ENCODE results near the gene SDS.
A peak's percentile ranks its signal among the peaks of the same experiment; 100 is the strongest.

The SDS gene

GRCh38 chr12:113445544-113446171, 42.0 kb upstream of the SDS start:
- no peak for TF ChIP-seq ZNF565 (CRISPR knock-in tag; conservative IDR thresholded peaks at IDR 0.05; ENCODE audit: low read depth)
- no peak for TF ChIP-seq ARNTL (CRISPR knock-in tag; IDR thresholded peaks at IDR 0.05; ENCODE audit: borderline replicate concordance, low read depth)
- TF ChIP-seq CSRNP3 (CRISPR knock-in tag; IDR thresholded peaks at IDR 0.05), result no peak
- no peak for TF ChIP-seq PPARA (CRISPR knock-in tag; IDR thresholded peaks at IDR 0.05; ENCODE audit: borderline replicate concordance)
- no peak for TF ChIP-seq OSR1 (CRISPR knock-in tag; IDR thresholded peaks at IDR 0.05)
- TF ChIP-seq PATZ1 (CRISPR knock-in tag; IDR thresholded peaks at IDR 0.05; ENCODE audit: borderline replicate concordance), result no peak
- TF ChIP-seq TSHZ2 (CRISPR knock-in tag; IDR thresholded peaks at IDR 0.05), result no peak
- TF ChIP-seq BACH2 (CRISPR knock-in tag; IDR thresholded peaks at IDR 0.05; ENCODE audit: borderline replicate concordance), result no peak
- no peak for TF ChIP-seq ZFP30 (CRISPR knock-in tag; IDR thresholded peaks at IDR 0.05)
- no peak for TF ChIP-seq SNAI2 (CRISPR knock-in tag; IDR thresholded peaks at IDR 0.05)
- no peak for TF ChIP-seq CSDC2 (CRISPR knock-in tag; IDR thresholded peaks at IDR 0.05)
- no peak for TF ChIP-seq ESRRG (CRISPR knock-in tag; IDR thresholded peaks at IDR 0.05)

GRCh38 chr12:113443030-113443539, 39.4 kb upstream of the SDS start:
- TF ChIP-seq TOX (CRISPR knock-in tag; IDR thresholded peaks at IDR 0.05; ENCODE audit: borderline replicate concordance) (no peak), ZNF8 (CRISPR knock-in tag; IDR thresholded peaks at IDR 0.05) (no peak), GLIS3 (CRISPR knock-in tag; IDR thresholded peaks at IDR 0.05) (no peak), TCF4 (CRISPR knock-in tag; IDR thresholded peaks at IDR 0.05; ENCODE audit: borderline replicate concordance) (no peak), POU6F1 (CRISPR knock-in tag; IDR thresholded peaks at IDR 0.05; ENCODE audit: borderline replicate concordance, low read depth) (no peak), OSR1 (CRISPR knock-in tag; IDR thresholded peaks at IDR 0.05) (no peak), ZNF565 (CRISPR knock-in tag; conservative IDR thresholded peaks at IDR 0.05; ENCODE audit: low read depth) (no peak), CSRNP3 (CRISPR knock-in tag; IDR thresholded peaks at IDR 0.05) (no peak), PPARA (CRISPR knock-in tag; IDR thresholded peaks at IDR 0.05; ENCODE audit: borderline replicate concordance) (no peak), TSHZ2 (CRISPR knock-in tag; IDR thresholded peaks at IDR 0.05) (no peak), ZFP3 (CRISPR knock-in tag; IDR thresholded peaks at IDR 0.05) (no peak), ISL1 (CRISPR knock-in tag; IDR thresholded peaks at IDR 0.05) (no peak)
- no peak for ATAC-seq

More at GRCh38 chr12:113445544-113446171, 42.0 kb upstream of the SDS start:
- peak; percentile 80 for ATAC-seq
